Brain microvascular endothelial cell (primary cell): ENCODE results near the gene COMMD8.
A peak's percentile ranks its signal among the peaks of the same experiment; 100 is the strongest.
"Not testable (repeated sequence)": the region's sequence is repeated elsewhere in the genome, so short reads cannot be mapped to it uniquely, and the experiment has no call there.

Experiments
- DNase-seq: peaks from one replicate; pipeline ENCODE4 v3.0.0-alpha.2; 2020
- H3K27ac ChIP-seq: fragments of 250-450 bp; sonication (Bioruptor Pico); 2 replicates; pipeline ENCODE4 v1.5.1; 2020; ENCODE audit warnings: mild to moderate bottlenecking, moderate library complexity
- H3K27me3 ChIP-seq: fragments of 250-450 bp; sonication (Bioruptor Pico); replicated peaks from 2 replicates; pipeline ENCODE4 v1.5.1; 2020; ENCODE audit warnings: mild to moderate bottlenecking
- H3K36me3 ChIP-seq: fragments of 250-450 bp; sonication (Bioruptor Pico); replicated peaks from 2 replicates; pipeline ENCODE4 v1.5.1; 2020; ENCODE audit warnings: mild to moderate bottlenecking
- H3K4me3 ChIP-seq: 2 replicates; pipeline ENCODE4 v1.5.1; 2011; ENCODE audit warnings: low read depth, mild to moderate bottlenecking, control low read depth, low read length, moderate library complexity
- in situ Hi-C: cut with HindIII; loops from 2 replicates; pipeline ENCODE4 v1.10.0; 2017; ENCODE audit warnings: low sequenced_read_pairs, low pct_ligation_motif_present
- TF ChIP-seq, protein P1 (sequence below): IDR thresholded peaks from 2 replicates; pipeline ENCODE4 v1.5.1; 2011; ENCODE audit warnings: low read depth, mild to moderate bottlenecking, moderate library complexity, low read length, control low read depth, inconsistent platforms; ENCODE audit errors: missing control alignments

COMMD8 gene

DNA sequence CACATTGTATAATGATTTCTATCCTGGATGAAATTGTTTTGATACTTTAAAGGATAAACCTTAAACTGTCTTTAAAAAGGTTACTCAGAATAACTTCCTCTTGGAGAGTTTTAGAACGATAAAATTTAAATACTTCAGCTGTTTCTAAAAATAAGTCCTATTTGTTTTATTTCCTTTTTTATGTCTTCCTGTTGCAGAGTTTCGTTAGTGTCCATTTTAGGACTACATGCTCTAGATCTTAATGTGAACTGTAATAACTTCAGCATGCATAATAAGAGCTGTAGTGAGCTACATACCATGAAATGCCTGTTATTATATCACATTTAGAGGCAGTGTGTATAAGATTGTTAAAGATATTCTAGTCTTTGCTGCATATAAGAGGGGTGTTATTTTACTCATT is 36.2 kb upstream of the COMMD8 start:
- TF ChIP-seq, protein P1, sequence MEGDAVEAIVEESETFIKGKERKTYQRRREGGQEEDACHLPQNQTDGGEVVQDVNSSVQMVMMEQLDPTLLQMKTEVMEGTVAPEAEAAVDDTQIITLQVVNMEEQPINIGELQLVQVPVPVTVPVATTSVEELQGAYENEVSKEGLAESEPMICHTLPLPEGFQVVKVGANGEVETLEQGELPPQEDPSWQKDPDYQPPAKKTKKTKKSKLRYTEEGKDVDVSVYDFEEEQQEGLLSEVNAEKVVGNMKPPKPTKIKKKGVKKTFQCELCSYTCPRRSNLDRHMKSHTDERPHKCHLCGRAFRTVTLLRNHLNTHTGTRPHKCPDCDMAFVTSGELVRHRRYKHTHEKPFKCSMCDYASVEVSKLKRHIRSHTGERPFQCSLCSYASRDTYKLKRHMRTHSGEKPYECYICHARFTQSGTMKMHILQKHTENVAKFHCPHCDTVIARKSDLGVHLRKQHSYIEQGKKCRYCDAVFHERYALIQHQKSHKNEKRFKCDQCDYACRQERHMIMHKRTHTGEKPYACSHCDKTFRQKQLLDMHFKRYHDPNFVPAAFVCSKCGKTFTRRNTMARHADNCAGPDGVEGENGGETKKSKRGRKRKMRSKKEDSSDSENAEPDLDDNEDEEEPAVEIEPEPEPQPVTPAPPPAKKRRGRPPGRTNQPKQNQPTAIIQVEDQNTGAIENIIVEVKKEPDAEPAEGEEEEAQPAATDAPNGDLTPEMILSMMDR: no peak
- no peaks in the 10 kb centered on the region for H3K36me3 ChIP-seq
- H3K27me3 ChIP-seq: no peaks in the 10 kb centered on the region
- DNase-seq: no peak
- in situ Hi-C loops: no loop called here
- H3K4me3 ChIP-seq: no peak overlapping the region
- no peak overlapping the region for H3K27ac ChIP-seq

DNA sequence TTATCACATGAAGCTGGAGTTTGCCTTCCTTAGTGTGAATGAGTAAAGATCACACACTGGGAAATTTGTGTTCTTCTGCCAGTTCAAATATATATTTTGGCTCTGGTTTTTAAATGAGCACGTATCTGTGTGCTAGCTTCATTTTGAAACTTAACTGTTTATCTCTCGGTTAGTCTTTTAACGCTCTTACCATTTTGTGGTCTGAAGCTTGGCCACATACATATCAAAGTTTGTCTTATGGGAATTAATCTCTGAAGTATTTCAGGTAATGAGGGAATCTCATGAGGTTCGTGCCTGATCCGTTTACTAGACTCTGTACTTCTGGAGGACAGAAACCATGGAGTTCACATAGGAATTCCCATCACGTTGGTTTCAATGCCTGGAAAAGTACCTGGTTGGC is 35.4 kb upstream of the COMMD8 start:
- no peaks in the 10 kb centered on the region for H3K27me3 ChIP-seq
- H3K36me3 ChIP-seq: no peaks in the 10 kb centered on the region
- H3K27ac ChIP-seq: no peak overlapping the region
- in situ Hi-C loops: no loop called here
- TF ChIP-seq, protein P1: no peak
- H3K4me3 ChIP-seq: no peak overlapping the region
- DNase-seq: no peak

DNA sequence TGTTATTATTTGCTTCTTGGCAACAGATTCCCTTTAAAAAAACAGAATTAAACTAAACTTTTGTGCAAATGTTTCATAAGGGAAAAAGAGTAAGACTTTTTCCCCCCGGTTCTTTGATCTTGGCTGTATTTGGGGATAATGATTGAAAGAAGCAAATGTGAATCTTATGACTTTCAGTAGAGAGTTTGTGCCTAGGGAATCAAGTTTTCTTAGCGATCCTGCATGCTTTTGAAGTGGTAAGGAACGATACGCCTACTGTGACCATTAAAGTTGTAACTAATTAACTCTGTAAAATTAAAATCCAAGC is 30.6 kb upstream of the COMMD8 start:
- in situ Hi-C loops: no loop called here
- Histone ChIP-seq H3K27me3 (no peaks in the 10 kb centered on the region), H3K4me3 (no peak overlapping the region), H3K36me3 (peaks cover 4% of the 10 kb centered on the region), H3K27ac (no peak overlapping the region)
- no peak for DNase-seq
- TF ChIP-seq, protein P1: no peak

DNA sequence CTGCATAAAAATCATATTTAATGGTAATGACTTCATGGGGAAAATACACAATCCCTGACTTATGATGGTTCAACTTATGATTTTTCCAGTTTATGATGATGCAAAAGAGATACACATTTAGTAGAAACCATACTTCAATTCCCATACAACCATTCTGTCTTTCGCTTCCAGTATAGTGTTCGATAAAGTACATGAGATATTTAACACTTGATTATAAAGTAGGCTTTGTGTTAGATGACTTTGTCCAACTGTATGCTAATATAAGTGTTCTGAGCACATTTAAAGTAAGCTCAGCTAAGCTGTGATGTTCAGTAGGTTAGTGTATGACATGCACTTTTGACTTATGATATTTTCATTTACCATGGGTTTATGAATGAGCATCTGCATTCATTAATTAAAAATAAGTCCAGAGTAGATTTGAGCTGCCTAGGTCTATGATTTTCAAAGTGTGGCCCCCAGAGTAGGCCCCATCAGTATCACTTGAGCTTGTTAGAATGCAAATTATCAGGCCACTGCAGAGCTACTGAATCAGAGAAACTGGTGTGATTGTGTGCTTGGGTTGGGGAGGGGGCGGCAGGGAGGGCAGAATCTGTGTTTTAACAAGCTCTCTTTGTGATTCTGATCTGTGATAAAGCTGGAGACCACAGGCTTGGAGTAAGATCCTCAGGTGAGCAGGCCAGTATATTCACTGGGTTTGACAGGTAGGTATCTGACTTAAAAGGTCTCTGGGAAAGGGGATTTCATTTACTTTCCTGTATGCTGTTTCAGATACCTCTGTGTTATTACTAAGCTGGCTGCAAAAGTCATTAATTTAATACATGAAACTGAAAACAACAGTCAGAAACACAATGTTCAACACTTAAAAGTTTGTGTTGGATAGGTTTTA is 30.0 kb upstream of the COMMD8 start:
- Histone ChIP-seq H3K4me3 (no peak overlapping the region), H3K36me3 (peaks cover 4% of the 10 kb centered on the region), H3K27me3 (no peaks in the 10 kb centered on the region), H3K27ac (no peak overlapping the region)
- no peak for DNase-seq
- in situ Hi-C loops: no loop called here
- TF ChIP-seq, protein P1: no peak

DNA sequence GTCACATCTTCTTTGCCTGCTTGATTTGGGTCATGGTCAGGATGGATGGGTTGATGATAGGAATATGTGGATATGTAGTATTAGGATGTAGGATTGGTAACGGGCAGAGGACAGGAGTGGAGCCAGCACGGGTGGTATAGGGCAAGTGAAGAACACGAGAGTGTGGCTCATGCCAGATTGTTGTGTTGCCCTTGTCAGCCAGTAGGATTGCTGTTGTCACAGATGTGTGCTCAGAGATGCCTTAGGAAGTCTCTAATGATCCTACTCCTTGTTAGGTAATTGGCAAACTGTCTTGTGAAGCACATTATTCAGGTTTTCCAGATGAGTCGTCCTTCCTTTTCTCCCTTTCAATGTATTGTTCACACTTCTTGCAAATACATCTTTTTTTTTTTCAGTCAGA is 27.0 kb upstream of the COMMD8 start:
- Histone ChIP-seq H3K27me3 (no peaks in the 10 kb centered on the region), H3K4me3 (no peak overlapping the region), H3K27ac (no peak overlapping the region), H3K36me3 (peaks cover 4% of the 10 kb centered on the region)
- DNase-seq: no peak
- in situ Hi-C loops: no loop called here
- TF ChIP-seq, protein P1: peak; percentile 70

DNA sequence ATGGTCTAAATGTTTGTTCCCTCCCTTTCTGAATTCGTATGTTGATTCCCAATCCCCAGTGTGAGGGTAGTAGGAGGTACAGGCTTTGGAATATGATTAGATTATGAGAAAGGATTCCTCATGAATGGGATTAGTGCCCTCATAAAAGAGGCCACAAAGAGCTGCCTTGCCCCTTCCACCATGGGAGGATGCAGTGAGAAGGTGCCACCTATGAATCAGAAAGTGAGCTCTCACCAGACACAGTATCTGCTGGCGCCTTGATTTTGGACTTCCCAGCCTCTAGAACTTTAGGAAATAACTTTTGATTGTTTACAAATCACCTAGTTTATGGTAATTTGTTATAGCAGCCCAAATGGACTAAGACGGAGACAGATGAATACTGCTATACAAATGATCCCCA is 25.2 kb upstream of the COMMD8 start:
- in situ Hi-C loops: no loop called here
- Histone ChIP-seq H3K4me3 (no peak overlapping the region), H3K36me3 (peaks cover 4% of the 10 kb centered on the region), H3K27me3 (no peaks in the 10 kb centered on the region), H3K27ac (no peak overlapping the region)
- no peak for DNase-seq
- TF ChIP-seq, protein P1: no peak

DNA sequence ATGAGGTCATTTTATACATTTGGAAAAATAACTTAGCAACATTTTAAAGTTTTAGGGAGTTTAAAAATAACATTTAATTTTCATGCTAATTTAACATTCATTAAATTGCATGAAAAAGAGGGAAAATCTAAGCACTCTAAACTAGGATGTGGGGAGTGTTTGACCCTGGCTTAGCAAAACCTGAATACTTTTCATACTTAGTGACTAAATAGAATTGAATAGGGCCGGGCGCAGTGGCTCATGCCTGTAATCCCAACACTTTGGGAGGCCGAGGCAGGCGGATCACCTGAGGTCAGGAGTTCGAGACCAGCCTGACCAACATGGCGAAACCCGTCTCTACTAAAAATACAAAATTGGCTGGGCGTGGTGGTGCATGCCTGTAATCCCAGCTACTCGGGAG is 23.2 kb upstream of the COMMD8 start:
- peak overlapping the region; percentile 81 for H3K4me3 ChIP-seq
- H3K27me3 ChIP-seq, H3K36me3 ChIP-seq, H3K27ac ChIP-seq, DNase-seq, in situ Hi-C loops: not testable (repeated sequence)
